Measurements from ENCODE around the gene CNOT2.

Gene CNOT2

GRCh38 chr12:70268972-70269371, 25.7 kb downstream of the CNOT2 start:
- no peak for DNase-seq (ENCODE audit: low read depth, low spot score)
- no peak overlapping the region for H3K4me3 ChIP-seq (ENCODE audit: low read depth, low read length)
- TF ChIP-seq CTCF (IDR thresholded peaks at IDR 0.05; ENCODE audit: low read depth, low read length): no peak
- in situ Hi-C loops (cut with HindIII; ENCODE audit: low sequenced_read_pairs): no loop called here

GRCh38 chr12:70270108-70270507, 26.9 kb downstream of the CNOT2 start:
- no peak for TF ChIP-seq CTCF (IDR thresholded peaks at IDR 0.05; ENCODE audit: low read depth, low read length)
- in situ Hi-C loops (cut with HindIII; ENCODE audit: low sequenced_read_pairs): no loop called here
- no peak overlapping the region for H3K4me3 ChIP-seq (ENCODE audit: low read depth, low read length)
- no peak for DNase-seq (ENCODE audit: low read depth, low spot score)

- DNase-seq (ENCODE audit: low read depth, low spot score): no peak
- no peak for TF ChIP-seq CTCF (IDR thresholded peaks at IDR 0.05; ENCODE audit: low read depth, low read length)
- in situ Hi-C loops (cut with HindIII; ENCODE audit: low sequenced_read_pairs): no loop called here
- H3K4me3 ChIP-seq (ENCODE audit: low read depth, low read length): no peak overlapping the region
Measured at GRCh38 chr12:70271025-70271424, 27.8 kb downstream of the CNOT2 start.

GRCh38 chr12:70272510-70272909, 29.3 kb downstream of the CNOT2 start:
- TF ChIP-seq CTCF (IDR thresholded peaks at IDR 0.05; ENCODE audit: low read depth, low read length): no peak
- in situ Hi-C loops (cut with HindIII; ENCODE audit: low sequenced_read_pairs): no loop called here
- no peak overlapping the region for H3K4me3 ChIP-seq (ENCODE audit: low read depth, low read length)
- DNase-seq (ENCODE audit: low read depth, low spot score): no peak

- in situ Hi-C loops (cut with HindIII; ENCODE audit: low sequenced_read_pairs): no loop called here
- H3K4me3 ChIP-seq (ENCODE audit: low read depth, low read length): no peak overlapping the region
- TF ChIP-seq CTCF (IDR thresholded peaks at IDR 0.05; ENCODE audit: low read depth, low read length): no peak
- no peak for DNase-seq (ENCODE audit: low read depth, low spot score)
Measured at GRCh38 chr12:70275045-70275444, 31.8 kb downstream of the CNOT2 start.

- no peak overlapping the region for H3K4me3 ChIP-seq (ENCODE audit: low read depth, low read length)
- in situ Hi-C loops (cut with HindIII; ENCODE audit: low sequenced_read_pairs): no loop called here
- DNase-seq (ENCODE audit: low read depth, low spot score): no peak
- no peak for TF ChIP-seq CTCF (IDR thresholded peaks at IDR 0.05; ENCODE audit: low read depth, low read length)
Measured at GRCh38 chr12:70277973-70278372, 34.7 kb downstream of the CNOT2 start.

GRCh38 chr12:70278945-70279344, 35.7 kb downstream of the CNOT2 start:
- no peak for TF ChIP-seq CTCF (IDR thresholded peaks at IDR 0.05; ENCODE audit: low read depth, low read length)
- no peak for DNase-seq (ENCODE audit: low read depth, low spot score)
- H3K4me3 ChIP-seq (ENCODE audit: low read depth, low read length): no peak overlapping the region
- in situ Hi-C loops (cut with HindIII; ENCODE audit: low sequenced_read_pairs): no loop called here
